HL-60 (cell line): ENCODE data around the gene PAX5.

Experiments used
- DNase-seq, 2 experiments: peaks; one replicate each; pipeline ENCODE4 v3.0.0-alpha.2; 2010 to 2020; ENCODE audit warnings: low read depth in 1 of 2, low spot score in 1 of 2
- H3K27ac ChIP-seq: fragments of 250-450 bp; sonication (Bioruptor Pico); replicated peaks from 2 replicates; pipeline ENCODE4 v1.5.1; 2020; ENCODE audit warnings: mild to moderate bottlenecking, moderate library complexity
- H3K27me3 ChIP-seq: fragments of 250-450 bp; sonication (Bioruptor Pico); 2 replicates; pipeline ENCODE4 v1.5.1; 2021; ENCODE audit warnings: mild to moderate bottlenecking, moderate library complexity; ENCODE audit not compliant: insufficient read depth, poor library complexity, severe bottlenecking
- H3K4me3 ChIP-seq: replicated peaks from 2 replicates; pipeline ENCODE4 v1.5.1; 2011; ENCODE audit warnings: mild to moderate bottlenecking, control low read depth, low read length; ENCODE audit not compliant: insufficient read depth
- CTCF ChIP-seq: IDR thresholded peaks from one replicate; pipeline ENCODE4 v1.5.1; 2011; ENCODE audit warnings: low read length, control low read depth, inconsistent platforms; ENCODE audit not compliant: insufficient read depth
- GABPA ChIP-seq: IDR thresholded peaks from 2 replicates; pipeline ENCODE4 v1.6.1; 2012; ENCODE audit warnings: low read depth
- POLR2AphosphoS5 ChIP-seq: IDR thresholded peaks from 2 replicates; pipeline ENCODE4 v1.6.1; 2012; ENCODE audit warnings: low read depth
- REST ChIP-seq: IDR thresholded peaks from 2 replicates; pipeline ENCODE4 v1.6.1; 2012; ENCODE audit warnings: low read depth; ENCODE audit not compliant: insufficient replicate concordance
- SPI1 ChIP-seq: IDR thresholded peaks from 2 replicates; pipeline ENCODE4 v1.6.1; 2012; ENCODE audit warnings: low read depth, mild to moderate bottlenecking, borderline replicate concordance

Gene PAX5

GRCh38 chr9:36854034-36854433 lies 180.0 kb downstream of the PAX5 start:
- Histone ChIP-seq H3K27ac (no peak overlapping the region), H3K4me3 (no peak overlapping the region), H3K27me3 (no peaks in the 10 kb centered on the region)
- no peak for TF ChIP-seq POLR2AphosphoS5
- no peak for TF ChIP-seq GABPA
- TF ChIP-seq CTCF = no peak
- TF ChIP-seq SPI1 = no peak
- no peak for TF ChIP-seq REST
- DNase-seq = no peak

GRCh38 chr9:36853233-36853632 lies 180.8 kb downstream of the PAX5 start:
- TF ChIP-seq SPI1 = no peak
- no peak for TF ChIP-seq REST
- no peak for TF ChIP-seq GABPA
- TF ChIP-seq CTCF = no peak
- TF ChIP-seq POLR2AphosphoS5 = no peak
- H3K27me3 ChIP-seq = no peaks in the 10 kb centered on the region
- no peak for DNase-seq
- no peak overlapping the region for H3K4me3 ChIP-seq
- no peak overlapping the region for H3K27ac ChIP-seq

- no peak overlapping the region for H3K27ac ChIP-seq
- no peak for DNase-seq
- TF ChIP-seq CTCF = no peak
- TF ChIP-seq POLR2AphosphoS5 = no peak
- TF ChIP-seq GABPA = no peak
- TF ChIP-seq SPI1 = no peak
- no peak for TF ChIP-seq REST
- H3K4me3 ChIP-seq = no peak overlapping the region
- H3K27me3 ChIP-seq = no peaks in the 10 kb centered on the region
These were observed 184.1 kb downstream of the PAX5 start for GRCh38 chr9:36849943-36850342.
